Right atrium auricular region (tissue), 2 donors: ENCODE data around the gene DNAJC2. TPM values are rescaled to one million over a fixed set of nuclear protein-coding genes. Genes with fewer than 3 reads are reported as not detected.

Source experiments
- total RNA-seq, 2 donors: library from RNA; depleted of rRNA; stranded (reverse); fragments of >200 nt; gene quantifications; one replicate each; pipeline ENCODE4 v1.1.0, GENCODE V29; 2016

The DNAJC2 gene
- total RNA-seq, 2 donors from 2014 or later = 7.7 to 14.4 TPM

Other genes with a start within 250 kb of the DNAJC2 start
- gene NAPEPLD, start 195.7 kb downstream of the DNAJC2 start, total RNA-seq = 1 to 10 TPM; 5.2 to 8.1 TPM
- gene PMPCB, start 47.3 kb downstream of the DNAJC2 start, total RNA-seq = 10 to 100 TPM; 37.2 to 47.4 TPM
- gene PSMC2, start 2.9 kb upstream of the DNAJC2 start, total RNA-seq = 10 to 100 TPM; 89.5 to 99.6 TPM
- gene SLC26A5, start 101.4 kb upstream of the DNAJC2 start, total RNA-seq = not detected